ENCODE measurements around the gene DYNC1H1.

DYNC1H1 gene

DNA sequence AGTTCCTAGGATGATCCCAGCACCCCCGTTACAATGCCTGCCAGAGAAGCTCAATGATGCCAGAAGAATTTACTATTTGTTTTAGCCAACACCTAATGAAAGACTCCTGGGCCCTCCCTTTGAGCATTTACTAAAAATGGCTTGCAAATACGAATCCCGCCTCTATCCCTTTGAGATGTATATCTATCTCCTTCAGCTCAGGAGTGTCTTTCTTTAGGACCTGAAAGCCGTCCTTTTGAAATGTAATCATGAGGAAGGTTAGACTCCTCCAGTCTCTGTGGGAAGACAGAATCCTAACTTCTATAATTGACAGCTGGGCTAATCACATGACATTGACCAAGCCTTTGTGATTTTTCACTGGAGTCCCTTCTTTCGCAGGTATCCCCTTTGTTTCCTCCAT is 19.2 kb upstream of the DYNC1H1 start:
- DNase-seq = no peak

DNA sequence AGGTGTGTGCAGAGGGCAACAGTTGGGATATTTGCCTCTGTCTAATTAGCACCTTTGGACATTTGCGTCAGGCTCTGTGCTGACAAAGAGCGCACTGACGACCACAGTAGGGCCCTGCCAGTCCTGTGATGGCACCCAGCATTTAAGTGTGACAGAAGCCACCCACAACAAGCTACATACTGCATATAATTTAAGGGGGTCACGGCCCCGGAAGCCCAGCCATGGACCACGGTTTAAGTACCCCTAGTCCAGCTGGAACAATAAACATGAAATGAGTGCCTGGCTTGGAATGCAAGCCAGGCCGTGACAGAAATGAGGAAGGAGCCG is 16.8 kb upstream of the DYNC1H1 start:
- no peak for DNase-seq

DNA sequence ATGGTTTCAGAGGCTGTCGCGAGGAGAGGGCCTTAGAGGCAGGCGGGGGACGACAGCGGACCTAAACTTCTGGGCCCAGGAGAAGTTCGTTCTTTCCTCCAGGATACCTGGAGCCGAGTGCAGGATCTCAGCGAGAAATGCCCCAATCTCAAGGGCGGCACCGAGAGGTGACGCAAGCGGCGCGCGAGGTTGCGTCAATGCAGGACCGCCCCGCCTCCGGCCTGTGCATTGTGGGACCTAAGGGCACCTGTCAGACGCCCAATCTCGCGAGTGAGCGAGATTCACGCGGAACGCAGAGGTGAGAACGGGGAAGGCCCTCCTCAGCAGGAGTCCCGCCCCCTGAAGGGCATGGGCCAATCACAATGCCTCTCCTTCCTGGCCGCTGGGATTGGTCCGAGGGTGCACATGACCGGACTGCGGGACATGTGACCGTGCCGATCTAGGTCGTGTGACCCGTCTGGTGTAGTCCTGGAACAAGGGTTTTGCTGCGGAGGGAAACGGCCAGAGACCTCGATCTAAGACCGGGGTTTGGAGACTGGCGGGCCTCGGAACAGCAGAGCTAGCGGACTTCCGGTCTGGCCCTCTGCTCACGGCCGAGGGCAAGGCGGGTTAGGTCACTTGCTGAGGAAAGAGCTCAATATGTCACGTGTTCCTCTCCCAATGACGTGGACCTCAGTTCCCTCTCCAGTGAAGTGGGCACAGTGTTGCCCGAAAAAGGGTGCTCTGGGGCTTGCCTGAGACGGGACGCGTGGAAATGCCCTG is 16.3 kb upstream of the DYNC1H1 start:
- peak; percentile 98 to 99 for DNase-seq

DNA sequence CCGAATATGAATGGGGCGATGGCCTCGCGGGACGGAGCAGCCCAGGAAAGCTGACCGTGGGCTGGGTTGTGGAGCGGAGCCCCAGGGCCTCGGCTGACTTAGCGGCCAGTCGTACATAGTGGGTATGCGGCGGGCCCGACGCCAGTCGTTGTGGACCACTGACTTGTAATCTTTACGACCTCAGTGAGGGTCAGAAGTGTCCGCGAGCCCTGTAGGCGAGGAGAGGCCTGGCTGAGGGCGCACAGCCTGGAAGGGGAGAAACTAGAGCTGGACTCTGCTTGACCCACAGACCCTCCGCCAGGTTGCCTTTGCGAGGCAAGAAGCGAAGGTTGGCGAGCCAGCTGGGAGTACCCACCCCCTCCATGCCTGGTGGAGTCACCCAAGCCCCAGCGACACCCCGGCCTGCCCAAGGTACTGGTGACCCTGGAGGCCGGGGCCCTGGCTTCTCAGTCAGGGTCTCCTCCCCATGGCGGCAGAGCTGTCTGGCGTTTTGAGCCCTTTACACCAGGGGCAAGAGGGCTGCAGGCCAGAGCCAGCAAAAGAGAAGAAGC is 15.6 kb upstream of the DYNC1H1 start:
- DNase-seq = no peak

DNA sequence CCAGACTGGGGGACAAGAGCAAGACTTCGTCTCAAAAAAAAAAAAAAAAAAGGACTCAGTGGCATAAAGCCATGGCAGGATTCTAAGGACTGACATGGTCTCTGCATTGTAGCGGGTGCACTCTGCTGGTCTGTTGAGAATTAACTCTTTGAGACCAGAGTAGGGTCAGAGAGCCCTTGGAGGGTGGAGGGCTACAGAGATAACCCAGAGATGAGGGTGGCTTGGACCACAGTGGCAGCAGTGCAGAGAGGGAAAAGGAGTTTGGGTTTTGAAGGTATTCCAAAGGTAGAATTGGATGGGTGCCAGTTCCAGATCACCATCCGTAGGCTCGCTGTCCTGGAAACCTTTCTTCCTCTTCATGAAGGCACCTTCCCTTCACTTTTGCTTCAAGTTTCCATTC is 14.3 kb upstream of the DYNC1H1 start:
- no peak for DNase-seq

DNA sequence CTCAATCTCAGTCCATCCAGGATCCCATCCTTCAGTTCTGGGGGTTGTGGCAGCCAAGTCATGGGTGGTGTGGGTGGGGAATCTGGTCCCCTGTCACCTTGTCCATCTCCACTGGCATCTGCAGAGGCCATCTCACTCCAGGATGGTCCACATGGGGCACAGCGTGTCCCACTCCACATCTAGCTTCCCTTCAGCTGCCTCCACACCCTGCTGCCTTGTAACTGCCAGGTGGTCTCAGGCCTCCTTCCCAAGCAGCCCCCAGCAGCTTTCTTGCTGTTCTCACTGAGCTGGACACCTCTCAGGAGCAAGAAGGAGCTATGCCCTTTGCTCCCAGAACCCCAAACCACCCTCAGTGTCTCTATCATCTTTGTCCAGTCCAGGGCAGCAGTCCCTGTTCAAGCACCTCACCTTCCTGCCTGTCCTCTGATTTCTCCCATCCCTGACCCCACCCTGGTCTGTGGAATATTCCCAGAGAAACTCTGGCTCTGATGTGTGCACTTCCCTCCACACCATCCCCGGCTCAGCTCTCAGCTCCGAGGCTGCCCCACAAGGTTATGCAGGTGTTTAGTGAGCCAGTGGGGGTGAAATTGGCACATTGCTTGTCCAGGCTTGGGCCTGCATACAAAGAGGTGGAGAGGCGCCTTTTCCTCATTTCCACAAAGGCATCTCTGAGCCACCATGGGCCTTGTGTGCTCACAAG is 13.7 kb upstream of the DYNC1H1 start:
- DNase-seq = no peak

DNA sequence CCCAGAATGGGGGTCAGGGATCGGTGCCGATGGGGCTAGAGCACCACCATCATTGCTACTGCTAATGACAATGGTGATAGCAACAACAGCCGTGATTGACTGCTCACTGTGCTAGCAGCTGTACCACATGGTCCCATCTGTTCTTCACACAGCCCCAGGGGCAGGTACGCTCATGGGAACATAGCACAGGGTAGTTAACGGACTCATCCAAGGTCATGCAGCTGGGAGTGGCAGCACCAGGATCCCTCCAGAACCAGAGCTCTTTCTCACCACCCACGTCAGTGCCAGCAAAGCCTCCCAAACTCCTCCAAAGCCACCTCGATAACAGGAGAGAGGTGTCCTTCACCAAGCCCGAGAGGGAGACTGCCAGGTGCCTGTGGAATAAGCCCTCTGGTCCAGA is 11.2 kb upstream of the DYNC1H1 start:
- DNase-seq = no peak

DNA sequence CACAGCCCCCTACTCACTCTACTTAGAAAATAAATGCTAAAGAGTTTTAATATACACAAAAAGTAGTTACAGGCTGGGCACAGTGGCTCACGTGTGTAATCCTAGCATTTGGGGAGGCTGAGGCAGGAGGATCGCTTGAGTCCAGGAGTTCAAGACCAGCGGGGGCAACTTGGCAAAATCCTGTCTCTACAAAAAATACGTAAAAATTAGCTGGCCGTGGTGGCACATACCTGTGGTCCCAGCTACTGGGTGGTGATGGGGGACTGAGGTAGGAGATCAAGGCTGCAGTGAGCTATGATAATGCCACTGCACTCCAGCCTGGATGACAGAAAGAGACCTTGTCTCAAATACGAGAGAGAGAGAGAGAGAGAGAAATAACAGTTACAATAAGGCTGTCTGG is 9.9 kb upstream of the DYNC1H1 start:
- DNase-seq = no peak

DNA sequence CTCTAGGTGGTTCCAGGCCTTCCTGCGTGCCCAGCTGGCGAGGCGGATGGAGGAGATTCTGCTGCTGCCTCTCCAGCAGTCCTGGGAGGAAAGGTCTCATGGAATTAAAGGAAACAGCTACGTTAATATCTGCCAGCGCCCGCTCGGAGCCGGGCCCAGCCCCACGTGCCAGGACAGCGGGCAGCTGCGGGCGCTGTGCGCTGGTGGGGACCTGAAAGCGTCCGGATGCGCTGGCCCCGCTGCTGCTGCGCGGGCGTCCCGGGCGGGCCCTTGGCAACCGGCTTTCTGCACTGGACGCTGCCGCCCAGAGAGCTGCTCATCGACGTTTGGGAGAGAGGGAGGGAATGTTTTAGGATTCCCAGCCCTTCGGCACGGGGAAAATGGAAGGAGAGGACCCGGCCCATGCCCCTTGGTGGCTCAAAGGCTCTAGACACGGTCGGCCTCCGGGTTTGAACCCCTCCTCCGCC is 8.6 kb upstream of the DYNC1H1 start:
- DNase-seq = no peak

DNA sequence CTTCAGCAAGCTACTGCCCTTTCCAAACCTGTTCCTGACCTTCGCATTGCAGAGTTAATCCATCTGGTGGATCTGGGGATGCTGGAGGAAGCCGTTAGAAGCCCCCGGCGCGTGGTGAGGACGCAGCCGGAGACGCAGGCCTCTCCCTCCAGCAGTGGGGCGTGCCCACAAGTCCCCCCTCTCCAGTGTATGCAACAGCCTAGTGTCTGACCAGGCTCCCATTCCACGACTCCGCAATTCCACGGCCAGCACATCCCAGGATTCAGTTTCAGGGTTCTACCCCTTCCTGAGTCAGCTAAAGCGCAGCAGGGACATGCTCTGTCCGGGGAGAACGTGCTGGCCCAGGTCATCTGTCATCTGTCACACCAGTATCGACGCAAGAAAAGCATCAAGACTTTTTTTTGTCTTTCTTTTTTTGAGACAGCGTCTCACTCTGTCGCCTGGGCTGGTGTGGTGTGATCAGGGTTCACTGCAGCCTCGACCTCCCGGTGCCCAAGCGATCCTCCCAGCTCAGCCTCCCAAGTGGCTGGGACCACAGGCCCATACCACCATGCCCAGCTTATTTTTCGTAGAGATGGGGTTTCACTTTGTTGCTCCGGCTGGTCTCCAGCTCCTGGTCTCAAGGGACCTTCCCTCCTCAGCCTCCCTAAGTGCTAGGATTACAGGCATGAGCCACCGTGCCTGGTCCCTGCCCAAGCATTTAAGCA is 8.0 kb upstream of the DYNC1H1 start:
- no peak for DNase-seq

DNA sequence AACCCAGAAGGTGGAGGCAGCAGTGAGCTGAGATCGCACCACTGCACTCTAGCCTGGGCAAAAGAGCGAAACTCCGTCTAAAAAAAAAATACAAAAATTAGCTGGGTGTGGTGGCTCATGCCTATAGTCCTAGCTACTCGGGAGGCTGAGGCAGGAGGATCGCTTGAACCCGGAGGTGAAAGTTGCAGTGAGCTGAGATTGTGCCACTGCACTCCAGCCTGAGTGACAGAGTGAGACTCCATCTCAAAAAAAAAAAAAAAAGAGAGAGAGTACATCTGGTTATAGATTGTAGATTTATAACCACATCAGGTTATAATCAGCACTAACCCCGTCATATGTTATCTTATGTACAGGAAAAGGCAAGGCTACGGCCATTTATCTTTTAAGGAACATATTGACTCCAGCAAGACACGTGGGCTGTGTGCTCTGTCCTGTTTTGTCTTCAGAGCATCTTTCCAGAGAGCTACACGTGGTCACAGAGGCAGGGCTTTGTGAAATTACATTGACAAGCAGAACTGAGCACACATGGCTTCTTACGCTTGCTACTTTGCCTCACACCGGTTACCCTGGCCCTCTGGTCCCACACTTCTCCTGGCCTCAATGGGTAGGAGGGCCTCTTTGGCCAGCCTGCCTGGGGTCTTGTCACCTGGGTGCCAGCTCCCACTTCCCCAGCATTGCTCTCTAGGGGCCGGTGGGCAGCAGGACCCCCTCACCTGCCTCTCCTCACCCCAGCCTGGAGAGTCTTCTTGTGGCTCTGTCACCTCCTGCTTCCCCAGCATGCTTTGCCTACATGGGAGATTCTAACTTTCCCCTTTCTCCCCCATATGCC is 6.8 kb upstream of the DYNC1H1 start:
- no peak for DNase-seq

DNA sequence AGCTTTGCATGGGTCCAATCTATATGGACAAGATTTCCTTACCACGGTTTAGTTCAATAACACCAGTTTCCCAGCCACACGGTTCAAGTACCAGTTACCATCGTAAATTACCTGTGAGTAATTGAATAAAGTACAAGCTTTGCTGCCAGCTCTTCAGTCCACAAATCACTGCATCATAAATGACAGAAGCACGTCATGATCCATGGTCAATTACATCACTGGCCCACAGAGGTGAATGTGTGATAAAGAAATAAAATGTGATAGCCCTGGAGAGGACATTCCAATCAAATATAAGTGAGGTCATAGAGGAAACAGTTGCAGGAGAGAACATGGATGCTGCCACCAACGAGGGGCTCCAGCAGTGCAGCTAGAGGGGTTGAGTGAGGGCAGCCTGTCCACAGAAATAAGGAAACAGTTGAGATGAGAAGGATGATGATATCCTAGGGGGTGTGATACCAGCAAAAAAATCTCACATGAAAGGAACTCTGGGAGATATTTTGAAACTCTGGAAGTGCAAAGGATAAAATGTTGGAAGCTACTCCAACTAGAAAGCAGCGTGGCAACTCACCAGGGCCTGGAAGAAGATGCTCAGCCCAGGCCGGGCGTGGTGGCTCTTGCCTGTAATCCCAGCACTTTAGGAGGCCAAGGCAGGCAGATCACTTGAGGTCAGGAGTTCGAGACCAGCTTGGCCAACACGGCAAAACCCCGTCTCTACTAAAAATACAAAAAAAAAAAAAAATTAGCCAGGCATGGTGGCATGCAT is 5.8 kb upstream of the DYNC1H1 start:
- DNase-seq = no peak

DNA sequence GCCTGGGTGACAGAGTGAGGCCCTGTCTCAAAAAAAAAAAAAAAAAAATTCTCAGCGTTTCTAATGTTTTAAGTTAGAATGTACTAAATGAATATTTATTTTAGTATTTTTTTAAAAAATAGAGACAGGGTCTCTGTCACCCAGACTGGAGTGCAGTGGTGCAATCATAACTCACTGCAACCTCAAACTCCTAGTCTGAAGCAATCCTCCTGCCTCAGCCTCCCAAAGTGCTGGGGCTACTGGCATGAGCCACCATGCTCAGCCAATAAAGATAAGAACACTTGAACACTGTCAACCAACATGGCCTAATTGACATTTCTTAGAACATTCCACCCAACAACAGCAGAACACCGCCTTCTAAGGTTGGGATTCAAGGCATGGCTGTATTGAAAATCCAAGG is 5.1 kb upstream of the DYNC1H1 start:
- DNase-seq = no peak

DNA sequence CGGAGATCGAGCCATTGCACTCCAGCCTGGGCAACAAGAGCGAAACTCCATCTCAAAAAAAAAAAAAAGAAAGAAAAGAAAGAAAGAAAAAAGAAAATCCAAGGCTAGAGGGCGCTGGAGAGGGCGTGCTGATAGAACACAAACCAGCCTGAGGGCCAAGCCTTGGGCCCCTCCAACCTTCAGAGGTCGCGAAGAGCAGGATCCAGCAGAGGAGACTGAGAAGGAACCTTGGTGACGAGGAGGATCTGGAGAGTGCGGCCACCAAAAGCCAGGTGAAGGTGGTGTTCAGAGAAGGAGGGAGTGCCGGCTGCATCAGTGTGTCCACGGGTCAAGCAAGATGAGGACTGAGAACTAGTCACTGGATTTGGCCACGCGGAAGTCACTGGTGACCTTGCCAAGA is 4.1 kb upstream of the DYNC1H1 start:
- DNase-seq = no peak

DNA sequence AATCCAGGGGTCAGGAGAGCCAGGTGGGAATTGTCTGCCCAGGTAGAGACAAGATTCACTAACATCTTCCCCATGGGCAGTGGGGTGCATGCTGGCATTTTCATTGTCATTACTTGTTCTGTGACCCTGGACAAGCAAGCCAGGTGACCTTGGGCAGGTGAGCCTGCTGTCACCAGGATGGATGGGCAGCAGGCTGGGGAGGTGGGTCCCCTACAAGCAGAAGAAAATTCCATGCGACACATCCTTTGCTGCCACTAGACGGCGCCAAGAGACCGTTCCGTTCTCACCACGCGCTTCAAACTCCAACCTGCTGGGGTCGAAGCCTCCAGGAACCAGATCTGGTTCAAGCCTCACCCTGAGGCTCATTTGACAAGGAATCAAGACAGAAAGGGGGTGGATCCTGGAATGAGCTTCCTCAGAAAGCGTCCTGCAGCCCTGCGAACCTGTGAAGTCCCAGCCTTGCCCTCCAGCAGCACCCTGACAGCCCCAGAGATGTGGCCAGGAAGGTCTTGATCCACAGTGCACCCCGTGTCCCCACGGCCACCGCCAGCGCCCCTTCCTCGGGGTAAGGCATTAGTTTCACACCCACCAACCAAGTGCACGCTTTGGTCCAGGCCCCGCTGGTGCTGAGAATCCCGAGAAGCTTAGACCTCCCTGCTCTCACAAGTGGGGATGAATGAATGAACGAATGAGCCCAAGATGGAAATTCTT is 3.2 kb upstream of the DYNC1H1 start:
- peak; percentile 55 for DNase-seq

DNA sequence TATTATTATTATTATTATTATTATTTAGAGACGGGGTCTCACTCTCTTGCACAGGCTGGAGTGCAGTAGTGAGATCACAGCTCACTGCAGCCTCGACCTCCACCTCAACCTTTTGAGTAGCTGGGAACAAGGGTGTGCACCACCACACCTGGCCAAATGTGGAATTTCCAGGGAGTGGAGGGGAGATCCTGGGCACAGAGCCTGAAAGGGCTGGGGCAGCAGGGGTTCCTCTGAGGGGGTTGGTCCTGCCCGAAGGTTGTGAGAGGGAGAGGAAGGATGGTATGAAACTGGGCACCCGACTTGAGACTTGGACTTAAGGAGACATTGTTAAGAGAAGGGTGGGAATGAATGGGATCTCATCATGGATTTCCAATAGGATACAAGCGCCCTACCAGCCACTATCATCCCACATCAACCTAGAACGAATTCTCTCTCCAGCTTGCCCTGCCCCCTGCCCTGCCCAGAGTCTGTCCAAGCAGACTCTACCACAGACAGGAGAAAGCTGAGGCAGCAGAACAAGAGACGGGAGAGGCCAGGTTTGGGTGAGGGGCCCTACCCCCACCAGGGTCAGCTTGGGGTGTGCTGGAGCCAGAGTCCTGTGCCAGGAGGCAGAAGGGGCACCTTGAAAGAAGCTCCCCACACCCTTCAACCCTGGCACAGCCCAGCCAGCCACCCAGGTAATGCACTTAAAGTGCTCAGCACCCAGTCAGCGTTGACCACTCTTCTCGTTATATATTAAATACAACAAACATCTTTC is 2.4 kb upstream of the DYNC1H1 start:
- no peak for DNase-seq

DNA sequence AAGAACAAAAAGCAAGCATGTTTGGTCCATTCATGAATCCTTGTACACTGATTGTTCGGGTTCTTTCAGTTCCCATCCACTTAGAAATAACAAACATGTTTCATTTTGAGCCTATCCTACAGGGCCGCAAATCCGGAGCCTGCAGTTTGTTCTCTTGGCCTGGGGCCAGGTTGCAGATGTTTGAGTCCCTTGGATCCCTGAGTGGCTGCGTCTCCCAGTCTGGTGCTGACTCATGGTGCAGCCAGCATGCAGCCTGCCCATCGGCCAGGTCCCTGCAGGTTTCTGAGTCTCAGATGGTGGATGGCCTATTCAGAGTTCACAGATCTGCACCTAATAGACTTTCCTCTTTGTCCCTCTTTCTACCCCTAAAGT is 1.9 kb upstream of the DYNC1H1 start:
- no peak for DNase-seq

DNA sequence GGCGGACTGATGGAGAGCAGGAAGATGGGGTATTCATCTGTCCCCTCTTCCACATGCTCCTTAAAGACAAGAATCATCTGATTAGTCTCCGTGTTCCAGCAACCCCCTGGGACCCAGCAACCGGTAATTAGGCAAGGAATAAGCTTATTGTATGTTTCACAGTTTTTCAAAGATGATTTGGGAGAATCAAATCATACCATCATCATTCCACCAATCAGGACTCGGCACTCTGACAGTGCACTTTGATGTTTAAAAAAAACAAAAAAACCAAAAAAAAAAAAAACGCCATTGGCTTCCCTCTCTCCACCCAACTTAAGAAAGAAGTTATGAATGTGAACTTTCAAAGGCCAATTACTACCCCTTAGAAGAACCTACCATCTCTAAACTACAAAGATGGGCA is 1.3 kb upstream of the DYNC1H1 start:
- no peak for DNase-seq

DNA sequence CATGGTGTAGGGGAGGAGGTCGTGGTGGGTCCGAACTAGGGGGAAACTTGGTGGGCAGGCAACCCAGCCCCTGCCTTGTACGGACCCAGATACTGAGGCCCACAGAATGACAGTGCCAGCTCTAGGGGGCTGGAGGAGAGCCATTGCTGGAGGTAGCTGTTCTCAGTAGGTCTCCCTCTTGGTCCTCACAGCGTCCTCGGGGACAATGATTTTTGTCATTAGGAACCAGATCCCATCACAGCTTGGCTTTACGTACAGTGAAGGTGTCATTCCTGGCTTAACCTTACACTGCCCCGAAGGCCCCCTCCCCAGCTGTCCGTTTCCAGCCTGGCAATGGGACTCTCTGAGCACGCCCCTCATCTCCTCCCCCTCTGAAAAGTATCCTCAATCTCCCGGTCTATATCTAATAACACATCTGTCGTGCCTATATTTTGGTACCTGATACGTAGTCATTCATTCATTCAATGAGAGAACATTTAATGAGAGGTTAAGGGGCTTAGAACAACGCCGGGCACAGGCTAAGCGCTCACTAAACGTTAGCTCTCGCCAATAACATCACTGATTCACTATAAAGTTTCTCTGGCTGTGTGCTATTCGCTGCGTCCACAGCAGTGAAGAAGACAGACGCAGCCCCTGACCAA is 597 bp upstream of the DYNC1H1 start:
- DNase-seq = no peak

DNA sequence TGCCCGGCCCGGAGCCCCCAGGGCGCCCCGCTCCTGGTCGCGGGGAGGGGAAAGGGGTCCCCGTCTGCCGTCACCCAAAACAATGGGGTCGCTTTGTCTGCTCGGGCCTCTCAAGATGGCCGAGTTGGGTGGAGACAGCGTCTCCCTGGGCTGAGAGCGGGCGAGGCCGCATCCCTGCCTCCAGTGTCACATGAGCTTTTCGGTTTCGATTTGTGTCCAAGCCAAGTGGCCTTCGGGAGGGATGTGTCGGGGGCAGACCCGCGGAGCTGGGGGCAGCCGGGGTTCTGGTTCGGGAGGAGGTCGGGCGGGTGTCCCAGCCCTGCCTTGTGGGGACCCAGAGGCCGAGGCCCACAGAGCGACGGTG is 790 bp downstream of the DYNC1H1 start:
- peak; percentile 60 to 63 for DNase-seq

All from hippocampal formation (tissue), 2 donors.